Posterior cingulate gyrus (tissue), 11 donors: ENCODE results near the gene COX20.

Source experiments
- DNase-seq, 10 donors: peaks; one replicate each; pipeline versions ENCODE4 v3.0.0 to v3.0.0-alpha.2; 2020 to 2021; ENCODE audit warnings: mixed read lengths in 3 of 10
- intact Hi-C: fragments of 100-400 bp; cut with DNase I; formaldehyde crosslinking; loops from one replicate; pipeline ENCODE4 v1.15.1; 2023

COX20 gene

DNA sequence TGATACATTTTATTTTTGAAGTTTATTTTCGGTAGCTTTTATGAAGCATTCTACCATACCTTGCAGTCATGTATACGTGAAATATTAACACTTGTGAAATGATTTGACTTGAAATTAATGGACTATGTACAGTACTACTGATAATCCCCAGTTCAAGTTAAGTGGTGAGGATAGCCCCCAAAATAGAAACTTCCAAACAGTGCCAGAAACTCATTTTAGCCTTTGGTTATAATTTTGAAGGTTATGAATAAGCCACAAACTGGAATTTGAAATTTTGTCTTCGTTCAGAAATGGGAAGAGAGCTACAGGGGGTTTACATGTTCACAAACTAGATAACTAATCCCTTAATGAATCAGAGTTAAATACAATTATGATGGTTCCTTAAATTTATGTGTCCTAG, 30.4 kb downstream of the COX20 start:
- intact Hi-C loops: loop anchor here (5.0 to 10.0 kb wide), 3 partner anchors 51 to 1699 kb away; partner anchors contain the start of genes CNST, DESI2 and TFB2M
- DNase-seq: no peak

DNA sequence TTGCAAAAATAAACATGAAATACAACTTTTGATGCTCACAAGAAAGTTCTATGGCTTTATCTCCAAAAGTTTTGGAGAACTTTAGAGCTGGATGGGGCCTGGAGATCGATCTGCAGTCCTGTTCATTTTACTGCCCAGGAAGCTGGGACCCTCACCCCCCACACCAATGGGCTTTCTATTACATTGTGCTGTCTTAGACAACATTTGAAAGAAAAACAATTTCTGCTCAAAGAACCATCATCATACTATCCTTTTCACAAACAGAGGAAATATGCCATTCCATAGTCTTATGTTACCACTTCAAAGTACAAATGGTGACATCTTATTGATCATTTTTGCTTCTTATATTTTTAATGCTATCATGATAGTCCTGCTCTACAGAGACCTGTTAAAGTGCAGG, 30.9 kb downstream of the COX20 start:
- DNase-seq: no peak
- intact Hi-C loops: loop anchor here (5.0 to 10.0 kb wide), 3 partner anchors 51 to 1698 kb away; partner anchors contain the start of genes CNST, DESI2 and TFB2M

GRCh38 chr1:244868484-244869363, 33.3 kb downstream of the COX20 start:
- DNase-seq: no peak
- intact Hi-C loops: loop anchor here (5.0 to 10.0 kb wide), 3 partner anchors 49 to 1696 kb away; partner anchors contain the start of genes CNST, DESI2 and TFB2M

DNA sequence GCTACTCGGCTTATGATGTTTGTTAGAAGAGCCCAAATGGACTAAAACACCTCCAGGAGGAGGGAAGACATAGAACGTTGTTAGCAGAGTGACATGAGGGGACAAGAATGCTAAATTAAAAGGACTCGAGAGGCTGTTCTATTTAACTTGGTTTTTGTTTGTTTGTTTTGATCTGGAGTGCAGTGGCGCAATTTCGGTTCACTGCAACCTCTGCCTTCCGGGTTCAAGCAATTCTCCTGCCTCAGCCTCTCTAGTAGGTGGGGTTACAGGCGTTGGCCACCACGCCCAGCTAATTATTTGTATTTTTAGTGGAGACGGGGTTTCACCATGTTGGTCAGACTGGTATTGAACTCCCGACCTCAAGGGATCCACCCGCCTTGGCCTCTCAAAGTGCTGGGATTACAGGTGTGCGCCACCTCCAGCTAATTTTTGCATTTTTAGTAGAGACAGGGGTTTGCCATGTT, 33.9 kb downstream of the COX20 start:
- DNase-seq: no peak
- intact Hi-C loops: loop anchor here (5.0 to 10.0 kb wide), 3 partner anchors 48 to 1695 kb away; partner anchors contain the start of genes CNST, DESI2 and TFB2M

- intact Hi-C loops: loop anchor here (5.0 to 10.0 kb wide), 3 partner anchors 47 to 1695 kb away; partner anchors contain the start of genes CNST, DESI2 and TFB2M
- no peak for DNase-seq
These were observed 34.5 kb downstream of the COX20 start for GRCh38 chr1:244869950-244870349.

GRCh38 chr1:244874974-244875579, 39.6 kb downstream of the COX20 start:
- DNase-seq: no peak
- intact Hi-C loops: loop anchor here (5.0 kb wide), 1 partner anchor 87 kb away; no protein-coding TSS in a partner anchor

GRCh38 chr1:244876228-244876910, 40.9 kb downstream of the COX20 start:
- intact Hi-C loops: loop anchor here (5.0 kb wide), 1 partner anchor 86 kb away; no protein-coding TSS in a partner anchor
- no peak for DNase-seq

DNA sequence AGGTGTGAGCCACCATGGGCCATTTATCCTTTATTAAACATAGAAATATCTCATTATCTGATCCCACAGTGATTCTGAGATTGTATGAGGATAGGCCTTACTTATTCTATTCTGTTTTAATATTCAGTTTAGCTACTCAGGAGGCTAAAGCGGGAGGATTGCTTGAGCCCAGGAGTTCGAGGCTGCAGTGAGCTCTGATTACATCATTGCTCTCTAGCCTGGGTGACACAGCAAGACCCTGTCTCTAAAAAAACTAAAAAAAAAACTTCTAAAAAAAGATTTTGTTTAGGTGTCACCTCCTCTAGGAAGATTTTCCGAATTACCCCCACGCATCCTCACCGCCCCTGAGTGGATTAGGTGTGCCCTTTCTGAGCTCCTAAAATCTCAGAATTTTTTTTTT, 43.2 kb downstream of the COX20 start:
- no peak for DNase-seq

DNA sequence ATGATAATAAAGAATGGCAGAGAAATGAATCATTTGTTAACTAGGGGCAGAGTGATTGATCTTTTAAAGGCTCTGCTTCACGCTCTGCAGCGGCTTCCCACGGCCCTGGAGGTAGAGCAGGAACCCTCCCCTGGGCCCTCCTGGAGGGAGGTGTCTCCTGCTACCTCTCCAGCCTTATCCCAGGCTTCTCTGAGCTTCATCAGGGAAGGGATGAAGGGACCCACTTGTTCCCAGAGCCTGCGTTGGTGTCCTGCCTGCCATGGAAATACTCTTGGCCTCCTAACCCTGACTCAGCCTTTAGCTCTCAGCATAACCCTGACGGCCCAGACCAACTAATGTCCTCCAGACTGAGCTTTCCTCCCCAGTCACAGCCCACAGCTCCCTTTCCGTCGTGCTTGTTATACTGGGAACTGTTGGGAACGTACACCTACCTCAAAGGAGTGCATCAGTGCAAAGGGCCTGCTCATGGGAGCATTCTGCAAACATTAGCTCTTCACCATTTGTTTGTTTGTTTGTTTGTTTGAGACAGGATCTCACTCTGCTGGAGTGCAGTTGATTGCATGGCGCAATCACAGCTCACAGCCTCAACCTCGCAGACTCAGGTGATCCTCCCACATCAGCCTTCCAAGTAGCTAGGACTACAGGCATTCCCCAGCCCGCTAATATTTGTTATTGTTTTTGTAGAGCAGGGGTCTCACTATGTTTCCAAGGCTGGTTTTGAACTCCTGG, 46.3 kb downstream of the COX20 start:
- intact Hi-C loops: no loop called here
- no peak for DNase-seq

More for the DNA sequence above, 43.2 kb downstream of the COX20 start:
- intact Hi-C loops: loop anchor here (5.0 kb wide), 1 partner anchor 84 kb away; no protein-coding TSS in a partner anchor

- no peak for DNase-seq
- intact Hi-C loops: no loop called here
These were observed 51.8 kb downstream of the COX20 start for GRCh38 chr1:244887281-244887680.

DNA sequence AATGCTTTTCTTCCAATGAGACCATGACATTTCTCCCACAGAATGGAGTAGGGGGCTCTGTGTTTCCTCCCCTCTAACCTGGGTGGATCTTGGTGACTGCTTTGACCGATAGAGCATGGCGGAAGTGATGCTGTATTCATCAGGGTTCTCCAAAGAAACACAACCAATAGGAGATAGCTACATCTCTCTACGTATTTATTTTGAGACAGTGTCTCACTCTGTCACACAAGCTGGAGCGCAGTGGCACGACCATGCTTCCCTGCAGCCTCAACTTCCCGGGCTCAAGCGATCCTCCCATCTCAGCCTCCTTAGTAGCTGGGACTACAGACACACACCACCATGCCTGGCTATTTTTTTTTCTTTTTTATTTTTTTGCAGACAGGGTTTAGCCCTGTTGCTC, 58.4 kb downstream of the COX20 start:
- DNase-seq: no peak
- intact Hi-C loops: no loop called here
